Hepatic stellate cell (primary cell): ENCODE data around the gene UQCC2.

Experiments
- DNase-seq: peaks from one replicate; pipeline ENCODE4 v3.0.0; 2011; ENCODE audit warnings: low spot score

The UQCC2 gene

DNA sequence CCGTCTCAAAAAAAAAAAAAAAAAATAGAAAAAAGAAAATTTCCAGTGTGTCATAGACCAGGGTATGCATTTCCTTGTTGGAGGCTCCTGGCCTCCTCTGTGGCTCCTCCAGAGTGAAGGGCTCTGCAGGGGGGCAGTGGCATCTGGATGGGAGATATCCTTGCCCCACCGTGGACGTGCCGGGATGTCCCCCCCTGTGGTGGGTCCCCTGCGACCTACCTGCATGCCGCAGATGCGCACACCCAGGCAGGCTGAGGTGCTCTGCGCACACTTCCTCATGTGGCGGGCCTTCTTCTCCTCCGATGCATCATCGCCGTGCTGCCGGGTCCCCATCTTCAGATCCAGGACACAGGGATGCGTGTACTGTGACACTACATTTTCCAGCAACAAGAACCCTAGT, 13.7 kb upstream of the UQCC2 start:
- DNase-seq = no peak

DNA sequence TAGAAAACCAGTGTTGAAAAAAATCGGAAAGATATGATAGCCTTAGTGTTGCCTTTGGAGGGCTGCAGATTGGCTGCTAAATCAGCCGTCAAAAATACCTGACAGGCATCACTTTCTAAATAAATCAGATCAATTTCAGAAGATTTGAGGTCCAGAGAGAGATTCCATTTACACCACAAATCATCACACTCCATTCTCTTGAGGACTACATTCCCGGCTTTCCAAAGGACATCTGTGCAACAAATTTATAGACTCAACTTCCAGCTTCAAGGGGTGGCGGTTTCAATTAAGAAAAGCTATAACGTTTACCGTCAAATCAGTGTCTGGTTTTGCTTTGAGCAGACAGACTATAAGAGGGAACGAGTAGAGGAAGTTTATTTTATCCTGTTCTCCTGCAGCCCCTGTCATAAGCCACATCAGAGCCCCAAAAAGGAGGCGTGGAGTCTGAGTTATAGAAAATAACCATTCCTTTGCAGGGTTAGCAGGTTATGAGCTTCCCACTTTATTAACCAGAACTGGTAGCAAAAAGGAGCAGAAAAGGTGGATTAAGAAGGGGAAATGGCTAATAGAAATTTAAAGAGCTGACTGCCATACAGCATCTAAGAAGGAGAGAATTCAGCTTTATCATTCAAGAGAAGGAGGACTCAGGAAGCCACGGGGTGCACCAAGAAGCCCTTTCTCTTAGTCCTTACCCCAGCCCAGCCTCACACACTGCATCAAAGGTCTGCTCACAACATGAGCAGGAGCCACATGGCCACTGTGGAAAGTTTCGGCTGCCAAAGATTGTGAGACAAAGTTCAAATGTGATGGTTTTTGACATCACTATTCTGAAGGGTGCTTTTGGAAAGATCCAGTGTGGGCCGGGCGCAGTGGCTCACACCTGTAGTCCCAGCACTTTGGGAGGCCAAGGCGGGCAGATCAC, 12.9 kb upstream of the UQCC2 start:
- no peak for DNase-seq

DNA sequence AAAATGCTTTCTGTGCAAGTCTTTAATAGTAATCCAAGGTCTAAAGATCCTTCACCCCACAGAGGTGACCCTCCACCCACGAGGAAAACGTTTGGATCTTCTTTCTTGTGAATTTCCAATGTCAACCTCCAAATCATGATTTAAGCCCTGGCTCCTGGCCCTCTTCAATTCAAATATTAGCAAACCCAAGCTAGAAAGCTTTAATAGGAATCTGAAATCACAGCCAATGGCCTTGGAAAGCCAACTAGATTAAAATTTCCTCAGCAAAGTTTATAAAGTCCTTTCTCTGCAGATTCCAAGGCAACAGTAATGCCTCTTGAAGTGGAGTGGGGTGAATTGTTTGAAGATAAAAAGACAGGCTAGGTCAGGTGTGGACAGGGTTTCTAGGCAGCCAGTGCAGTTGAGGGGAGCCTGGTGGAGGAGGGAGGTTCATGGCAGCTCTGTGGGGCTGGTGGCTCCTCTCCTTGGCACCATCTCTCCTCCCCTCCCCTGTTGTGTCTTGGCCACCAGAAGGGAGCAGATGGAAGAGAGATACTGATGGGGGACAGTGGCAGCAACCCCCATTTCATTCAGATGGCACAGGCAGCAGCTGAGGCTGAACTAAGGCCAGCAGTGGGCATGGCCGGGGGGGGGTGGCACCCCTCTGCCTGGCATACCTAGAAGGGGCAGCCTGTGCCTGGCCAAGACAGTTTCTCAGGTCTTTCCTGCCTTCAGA, 12.0 kb upstream of the UQCC2 start:
- DNase-seq = no peak

DNA sequence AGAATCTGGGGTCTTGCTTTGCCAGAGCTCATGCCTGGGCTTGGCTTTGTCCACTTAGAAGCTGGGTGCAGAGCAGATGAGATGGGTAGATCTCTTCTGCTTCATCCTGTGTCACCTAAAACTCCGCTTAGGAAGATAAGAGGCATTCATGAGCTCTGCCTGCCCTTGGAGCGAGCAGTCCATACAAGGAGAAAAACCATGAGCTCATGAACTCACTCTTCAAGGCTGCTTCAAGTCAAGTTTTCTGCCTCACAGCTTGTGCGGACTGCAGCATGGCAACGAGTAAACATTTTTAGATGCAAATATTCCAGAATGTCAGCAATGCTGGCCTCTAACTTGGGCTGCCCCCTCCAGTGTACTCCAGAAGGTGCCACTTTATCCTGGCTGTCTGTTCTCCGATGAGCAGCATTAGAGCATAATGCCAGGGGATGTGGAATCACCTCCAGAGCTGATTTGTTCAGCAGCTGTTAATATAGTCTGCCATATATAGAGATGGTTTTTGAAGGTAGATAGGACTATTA, 10.7 kb upstream of the UQCC2 start:
- no peak for DNase-seq

DNA sequence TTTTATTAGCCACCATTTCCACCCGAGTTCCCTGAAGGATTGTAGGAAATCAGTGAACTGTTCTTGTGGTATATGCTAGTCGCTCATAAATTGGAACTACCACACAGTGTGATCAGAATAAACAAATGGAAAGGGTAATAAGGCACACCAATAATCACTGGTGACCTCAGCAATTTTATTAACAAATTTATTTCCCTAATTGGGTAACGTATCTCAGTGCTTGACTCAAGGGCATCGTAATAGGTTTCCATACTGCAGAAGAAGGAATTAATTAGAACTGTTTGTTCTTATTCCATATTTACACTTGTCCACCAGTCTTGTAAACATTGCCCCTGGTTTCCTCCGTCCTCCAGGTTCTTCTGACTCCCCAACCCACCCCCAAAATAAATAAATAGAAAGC, 10.0 kb upstream of the UQCC2 start:
- no peak for DNase-seq

DNA sequence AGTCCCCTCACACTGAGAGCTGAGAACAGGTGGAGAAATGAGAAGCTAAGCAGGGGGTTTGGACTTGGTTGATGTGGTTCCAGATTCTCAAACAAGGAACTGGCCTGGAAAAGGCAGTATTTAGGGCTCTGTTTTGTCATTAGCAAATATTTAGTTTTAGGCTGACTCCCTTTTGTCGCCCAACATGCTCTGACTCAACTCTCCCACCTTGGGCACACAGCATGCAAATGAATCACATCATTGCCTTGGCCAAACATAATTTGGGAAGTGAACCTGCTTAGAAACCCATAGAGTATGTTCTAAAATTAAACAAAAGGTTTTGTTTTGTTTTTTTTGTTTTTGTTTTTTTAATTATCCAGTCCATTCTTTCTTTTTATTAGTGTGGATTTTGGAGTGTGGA, 9.5 kb upstream of the UQCC2 start:
- DNase-seq = no peak

DNA sequence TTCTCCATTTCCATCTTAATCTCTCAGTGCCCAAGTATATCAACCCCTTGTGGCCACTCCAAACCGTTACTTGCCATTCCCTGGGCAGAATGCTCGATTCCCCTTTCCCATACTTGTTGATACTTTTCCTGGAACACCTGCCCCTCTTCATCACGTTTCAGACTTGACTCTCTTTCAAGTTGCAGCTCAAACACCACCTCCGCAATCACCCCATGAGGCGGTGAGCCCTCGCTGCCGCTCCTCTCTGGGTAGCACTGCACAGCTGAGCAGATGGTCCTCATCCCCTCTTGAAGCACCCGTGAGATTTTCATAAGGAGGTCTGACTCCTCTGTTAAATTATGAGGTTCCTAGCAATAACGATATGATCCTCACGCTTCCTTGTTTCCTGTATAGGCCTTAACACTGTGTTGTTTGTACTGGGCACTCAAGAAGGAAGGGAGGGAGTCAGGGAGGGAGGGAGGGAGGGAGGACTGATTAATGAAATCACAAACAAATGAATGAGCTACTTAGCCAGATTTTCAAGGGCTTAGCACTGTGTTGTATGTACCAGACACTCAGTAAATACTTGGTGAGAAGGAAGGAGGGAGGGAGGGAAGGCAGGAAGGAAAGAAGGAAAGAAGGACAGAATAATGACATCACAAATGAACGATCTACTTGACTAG, 8.0 kb upstream of the UQCC2 start:
- DNase-seq = no peak

DNA sequence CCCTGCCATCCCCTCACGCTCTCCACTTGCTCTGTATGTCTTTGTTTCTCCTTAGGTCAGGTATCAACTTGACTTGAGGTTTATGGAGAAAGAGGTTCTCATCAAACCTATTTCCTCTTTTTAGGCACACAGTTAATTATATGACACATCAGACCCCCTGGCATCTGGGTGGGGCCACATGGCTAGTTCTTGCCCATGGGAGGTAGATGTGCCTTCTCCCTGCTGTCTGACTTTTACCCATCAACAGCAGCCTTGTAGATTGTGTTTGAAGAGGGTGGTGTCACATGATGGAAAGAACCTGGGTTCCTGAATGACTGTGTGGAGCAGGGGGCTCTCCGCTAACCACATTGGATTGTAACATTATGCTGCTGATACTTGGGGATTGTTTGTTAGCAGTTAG, 7.2 kb upstream of the UQCC2 start:
- DNase-seq = no peak

DNA sequence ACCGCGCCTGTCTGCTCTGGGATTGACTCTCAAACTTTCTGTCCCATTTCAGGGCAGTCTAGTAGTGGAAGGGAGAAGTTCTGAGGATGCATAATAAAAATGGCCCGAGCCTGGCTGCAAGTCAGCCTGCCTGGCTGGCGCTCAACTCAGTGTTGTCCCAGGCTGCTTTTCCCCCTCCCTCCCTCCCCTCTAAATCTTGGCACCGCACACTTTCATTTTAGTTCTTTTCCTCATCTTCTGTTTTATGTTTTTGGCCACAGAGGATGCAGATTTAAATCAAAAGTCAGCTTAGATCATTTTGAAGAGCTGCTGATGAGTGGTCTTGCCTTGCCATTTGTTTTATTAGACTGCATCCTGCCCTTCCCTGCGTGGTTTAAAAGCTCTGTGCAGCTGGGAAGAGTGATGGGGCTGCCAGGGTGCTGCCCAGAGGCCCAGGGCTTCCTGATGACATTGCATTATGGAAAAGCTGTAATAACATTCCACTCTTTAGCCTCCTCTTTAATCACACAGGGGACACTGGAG, 6.5 kb upstream of the UQCC2 start:
- DNase-seq = no peak

DNA sequence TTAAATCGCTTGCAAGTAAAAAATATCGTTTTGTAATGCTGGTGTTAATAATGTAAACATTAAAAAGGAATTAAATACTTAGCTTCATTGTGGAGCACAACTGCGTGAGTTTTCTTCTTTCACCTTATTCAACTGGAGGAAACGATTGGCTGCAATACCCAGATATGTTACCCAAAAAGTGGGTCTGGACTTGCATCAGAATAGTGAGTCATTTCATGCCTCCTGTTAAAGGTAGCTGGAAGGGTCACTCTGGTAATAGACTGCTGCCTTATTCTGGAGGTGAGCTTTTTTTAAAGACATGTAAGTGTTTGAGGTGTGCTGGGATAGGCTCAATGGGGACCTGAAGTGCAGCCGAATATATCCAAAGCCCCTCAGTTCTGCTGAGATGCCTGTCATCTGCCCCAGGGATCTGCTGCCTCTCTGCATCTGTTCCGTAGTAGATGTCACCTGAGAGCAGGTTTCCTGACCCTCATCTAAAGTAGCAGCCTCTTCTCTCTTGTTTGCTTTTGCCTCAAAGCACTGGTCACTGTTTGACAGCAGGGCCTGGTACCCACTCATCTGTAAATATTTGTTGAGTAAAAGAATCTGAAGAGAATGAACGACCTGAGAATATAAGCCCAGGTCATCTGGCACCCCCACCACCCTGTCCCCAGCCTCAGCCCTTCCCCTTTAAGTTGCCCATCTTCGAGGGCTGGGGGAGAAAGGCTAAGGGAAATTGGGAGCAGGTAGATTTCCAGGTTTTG, 5.6 kb upstream of the UQCC2 start:
- no peak for DNase-seq

DNA sequence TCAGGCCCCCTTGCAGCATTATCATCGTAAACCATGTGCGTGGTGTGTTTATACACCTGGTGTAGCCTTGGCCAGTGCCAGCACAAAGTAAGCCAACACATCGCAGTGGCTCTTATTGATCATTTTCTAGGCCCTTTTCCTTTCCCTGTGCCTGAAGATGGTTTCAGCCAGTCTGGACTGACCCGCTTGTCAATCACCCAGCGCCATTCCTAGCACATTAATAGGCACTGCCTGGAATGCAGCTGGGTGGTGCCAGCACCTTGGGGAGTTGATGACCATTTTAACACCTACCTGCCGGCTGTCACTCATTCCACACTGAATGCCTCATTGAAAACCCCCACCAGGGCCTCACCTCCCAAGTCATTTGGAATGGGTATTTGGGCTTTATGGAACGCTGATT, 4.9 kb upstream of the UQCC2 start:
- DNase-seq = no peak

DNA sequence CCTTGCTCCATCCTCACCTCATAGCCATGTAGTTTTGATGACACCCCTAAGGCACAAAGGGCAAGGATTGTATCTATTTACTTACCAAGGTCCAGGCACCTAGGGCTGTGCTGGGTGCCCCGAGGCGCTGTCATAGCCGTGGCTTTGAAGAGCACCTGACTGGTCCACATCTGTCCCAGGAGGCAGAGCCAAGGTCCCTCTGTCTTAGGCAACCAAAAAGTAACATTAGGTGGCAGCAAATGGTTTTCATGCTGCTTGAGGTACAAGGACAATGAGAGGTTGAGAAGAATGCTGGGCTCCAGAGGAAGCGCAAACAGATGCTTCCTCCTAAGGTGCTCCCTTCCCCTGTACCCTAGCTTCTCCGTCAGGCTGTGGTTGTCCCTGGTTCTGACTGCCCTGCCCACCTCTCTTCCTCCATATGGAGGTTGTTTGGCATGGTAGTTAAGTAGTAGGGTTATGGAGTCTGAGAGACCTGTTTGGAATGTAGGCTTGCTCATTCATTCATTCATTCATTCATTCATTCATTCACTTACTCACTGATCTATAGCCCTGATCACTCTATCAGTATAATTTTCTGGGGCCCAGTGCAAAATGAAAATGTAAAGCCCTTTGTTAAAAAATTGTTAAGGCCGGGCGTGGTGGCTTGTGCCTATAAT, 3.0 kb upstream of the UQCC2 start:
- no peak for DNase-seq

DNA sequence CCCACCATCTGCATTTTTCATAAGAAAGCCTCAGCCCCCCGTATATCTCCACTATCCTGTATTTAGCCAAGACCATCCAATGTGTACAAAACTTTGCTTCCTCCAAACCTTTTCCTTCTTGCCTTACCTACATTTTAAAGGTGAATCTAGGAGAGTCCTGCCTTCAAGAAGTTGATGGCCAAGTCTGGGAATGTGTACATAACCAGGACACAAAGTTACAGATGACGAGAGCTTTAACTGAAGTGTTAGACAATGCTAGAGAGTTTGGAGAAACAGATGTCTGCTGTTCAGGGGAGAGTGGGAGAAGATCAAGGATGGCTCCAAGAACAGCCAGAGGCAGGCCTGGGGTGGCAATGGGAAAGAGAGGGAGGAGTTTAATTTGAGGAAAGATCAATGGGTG, 2.3 kb upstream of the UQCC2 start:
- no peak for DNase-seq

DNA sequence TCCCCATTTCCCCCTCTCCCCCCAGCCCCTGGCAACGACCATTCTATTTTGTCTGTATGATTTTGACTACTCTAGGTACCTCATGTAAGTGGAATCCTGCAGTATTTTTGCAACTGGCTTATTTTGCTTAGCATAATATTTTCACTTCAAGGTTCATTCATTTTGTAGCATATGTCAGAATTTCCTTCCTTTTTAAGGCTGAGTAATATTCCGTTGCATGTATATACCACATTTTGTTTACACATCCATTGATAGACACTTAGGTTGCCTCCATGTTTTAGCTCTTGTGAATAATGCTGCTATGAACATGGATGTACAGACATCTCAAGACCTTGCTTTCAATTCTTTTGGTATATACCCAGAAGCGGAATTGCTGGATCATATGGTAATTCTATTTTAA, 1.4 kb upstream of the UQCC2 start:
- no peak for DNase-seq

DNA sequence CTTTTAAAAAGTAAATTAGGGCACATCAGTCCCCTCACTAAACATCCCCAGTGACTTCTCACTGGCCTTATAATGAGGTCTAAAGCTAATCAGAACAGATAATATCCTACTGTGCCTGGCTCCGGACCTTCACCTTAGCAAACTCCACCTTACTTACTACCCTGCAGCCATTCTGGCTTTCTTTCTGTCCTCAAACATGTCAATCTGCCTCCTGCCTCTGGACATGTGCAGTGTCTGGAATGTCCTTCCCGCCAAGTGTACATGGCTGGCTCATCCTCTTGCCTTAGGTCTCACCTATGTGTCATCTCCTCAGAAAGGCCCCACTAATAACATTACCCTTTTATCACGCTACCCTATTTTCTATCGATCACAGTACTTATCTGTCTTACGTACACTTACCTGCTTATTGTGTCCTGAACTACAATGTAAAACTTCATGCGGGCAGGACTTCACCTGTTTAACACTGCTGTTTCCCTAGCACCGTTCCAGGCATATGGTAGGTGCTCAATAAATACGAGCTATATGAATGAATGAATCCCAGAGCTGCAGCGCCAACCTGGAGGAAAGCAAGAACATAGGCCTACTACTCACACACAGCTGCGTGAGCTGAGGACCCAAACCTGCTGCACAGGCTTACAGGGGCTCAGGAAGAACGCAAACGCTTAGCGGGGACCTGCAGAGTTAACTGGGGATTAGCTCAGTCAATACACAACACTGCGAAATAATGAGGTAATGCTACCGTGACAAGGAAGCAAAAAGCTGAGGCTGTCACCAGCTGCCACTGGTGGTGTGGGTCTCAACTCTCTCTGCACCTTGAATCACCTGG, 991 bp downstream of the UQCC2 start:
- DNase-seq = no peak

DNA sequence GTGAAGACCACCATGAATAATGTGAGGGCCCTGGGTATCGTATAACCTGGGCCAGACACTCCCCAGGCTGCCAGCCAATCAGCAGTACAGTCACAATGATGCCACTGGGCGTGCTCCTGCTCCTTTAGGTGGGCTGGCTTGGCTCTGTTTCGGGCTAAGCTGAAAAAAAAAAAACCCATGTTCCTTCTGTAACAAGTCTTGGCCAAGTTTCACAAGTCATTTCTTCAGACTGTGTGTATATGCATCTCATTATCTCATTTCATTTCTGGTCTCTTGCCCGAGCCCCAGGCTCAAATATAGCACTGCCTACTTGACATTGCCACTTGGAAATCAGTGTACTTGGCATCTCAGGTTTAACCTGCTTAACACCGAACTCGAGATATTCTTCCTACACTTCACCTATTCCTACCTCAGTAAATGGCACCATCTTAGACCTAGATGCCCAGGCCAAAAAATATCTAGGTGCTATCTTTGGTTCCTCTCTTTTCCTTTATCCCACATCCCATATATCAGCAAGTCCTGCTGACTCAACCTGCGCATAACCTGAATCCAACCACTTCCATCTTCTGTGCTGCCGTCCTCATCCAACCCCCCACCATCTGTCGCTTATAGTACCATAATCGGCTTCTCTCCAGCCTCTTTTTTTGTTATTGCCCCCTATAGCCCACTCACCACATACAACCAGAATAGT, 1.8 kb downstream of the UQCC2 start:
- no peak for DNase-seq

DNA sequence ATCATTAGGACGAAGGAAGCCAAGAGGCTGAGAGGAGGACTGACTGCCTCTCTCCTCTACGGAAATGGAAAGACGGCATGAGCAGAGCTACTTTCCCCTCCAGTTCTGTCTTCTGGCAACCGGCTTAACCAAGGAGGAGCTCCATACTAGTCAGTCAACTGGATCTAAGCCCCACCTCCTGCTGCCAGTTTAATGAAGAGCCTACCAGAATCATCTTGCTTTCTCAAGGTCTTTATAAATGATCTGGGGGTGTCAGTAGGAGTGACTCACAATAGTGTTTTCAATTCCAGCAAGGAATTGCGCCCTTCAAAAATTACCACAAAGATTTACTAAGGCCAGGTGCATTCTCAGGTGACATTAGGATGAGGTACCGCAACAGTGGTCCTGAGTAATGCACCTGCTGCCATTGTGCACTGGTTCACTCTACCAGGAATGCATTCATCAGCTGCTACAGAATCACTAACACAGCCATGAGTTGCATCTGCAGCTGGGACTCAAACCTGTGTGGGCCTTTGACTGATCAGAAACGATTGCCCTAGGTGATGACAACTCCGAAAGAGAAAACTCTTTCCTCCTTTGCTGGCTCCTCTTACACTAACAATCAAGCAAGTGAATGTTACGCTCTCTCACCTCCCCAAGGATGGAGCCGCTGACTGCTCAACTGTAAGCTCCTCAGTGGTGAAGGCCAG, 2.8 kb downstream of the UQCC2 start:
- no peak for DNase-seq

DNA sequence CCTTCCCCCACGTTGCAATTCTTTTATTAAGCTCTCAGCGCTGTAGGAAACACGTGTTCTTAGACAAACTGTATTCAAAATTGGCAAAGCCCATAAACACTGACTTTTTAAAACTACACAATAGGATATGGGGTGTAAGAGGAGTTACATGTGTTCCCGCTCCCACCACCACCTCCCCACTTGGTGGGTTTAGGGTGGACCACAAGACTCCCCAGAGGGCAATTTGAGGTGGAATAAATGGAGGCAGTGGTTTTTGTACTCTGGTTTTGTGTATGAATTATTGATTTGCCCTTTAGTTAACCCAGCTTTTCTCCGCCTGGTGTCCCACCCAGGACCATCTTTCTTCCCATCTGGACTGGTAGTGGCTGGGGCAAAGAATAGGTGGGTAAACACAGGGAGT, 3.7 kb downstream of the UQCC2 start:
- no peak for DNase-seq
